ENCODE results near the gene GPATCH8.
A peak's percentile ranks its signal among the peaks of the same experiment; 100 is the strongest.
"Not testable (repeated sequence)": the region's sequence is repeated elsewhere in the genome, so short reads cannot be mapped to it uniquely, and the experiment has no call there.

Gene GPATCH8

GRCh38 chr17:44527102-44527501, 23.9 kb upstream of the GPATCH8 start:
- no peak for DNase-seq

GRCh38 chr17:44523672-44523972, 20.4 kb upstream of the GPATCH8 start:
- no peak for DNase-seq

GRCh38 chr17:44522883-44523671, 19.9 kb upstream of the GPATCH8 start:
- peak; percentile 51 for DNase-seq

GRCh38 chr17:44518032-44518431, 14.8 kb upstream of the GPATCH8 start:
- DNase-seq, result no peak

- DNase-seq, result not testable (repeated sequence)
Observed at GRCh38 chr17:44511241-44512134, 8.3 kb upstream of the GPATCH8 start.

- DNase-seq, result not testable (repeated sequence)
Observed at GRCh38 chr17:44506939-44507604, 3.9 kb upstream of the GPATCH8 start.

GRCh38 chr17:44502598-44503146, 534 bp downstream of the GPATCH8 start:
- DNase-seq, result no peak

GRCh38 chr17:44501866-44502375, 1.3 kb downstream of the GPATCH8 start:
- DNase-seq, result no peak

- DNase-seq, result no peak
Observed at GRCh38 chr17:44499722-44500121, 3.5 kb downstream of the GPATCH8 start.

GRCh38 chr17:44496815-44497214, 6.4 kb downstream of the GPATCH8 start:
- no peak for DNase-seq

GRCh38 chr17:44493339-44493738, 9.9 kb downstream of the GPATCH8 start:
- DNase-seq, result no peak

GRCh38 chr17:44492706-44493272, 10.4 kb downstream of the GPATCH8 start:
- DNase-seq, result no peak

GRCh38 chr17:44489581-44489980, 13.6 kb downstream of the GPATCH8 start:
- no peak for DNase-seq

GRCh38 chr17:44487170-44487569, 16.0 kb downstream of the GPATCH8 start:
- DNase-seq, result no peak

- DNase-seq, result no peak
Observed at GRCh38 chr17:44473367-44473766, 29.8 kb downstream of the GPATCH8 start.

- no peak for DNase-seq
Observed at GRCh38 chr17:44469676-44470075, 33.5 kb downstream of the GPATCH8 start.

- DNase-seq, result no peak
Observed at GRCh38 chr17:44467108-44467507, 36.1 kb downstream of the GPATCH8 start.

GRCh38 chr17:44466339-44466738, 36.9 kb downstream of the GPATCH8 start:
- no peak for DNase-seq

GRCh38 chr17:44465897-44466296, 37.3 kb downstream of the GPATCH8 start:
- no peak for DNase-seq

- no peak for DNase-seq
Observed at GRCh38 chr17:44465276-44465675, 37.9 kb downstream of the GPATCH8 start.

GRCh38 chr17:44464037-44464436, 39.2 kb downstream of the GPATCH8 start:
- no peak for DNase-seq

GRCh38 chr17:44451832-44452231, 51.4 kb downstream of the GPATCH8 start:
- DNase-seq, result no peak

All from activated CD8-positive, alpha-beta memory T cell treated with anti-CD3 and anti-CD28 coated beads, Interleukin-2, amount 50 U/mL, for 4 hours (primary cell).